ENCODE data around the gene IQSEC1. TPM values are rescaled to one million over a fixed set of nuclear protein-coding genes. Genes with fewer than 3 reads are reported as not detected.

IQSEC1 gene
- total RNA-seq, 1 donor from 2014 or later = 211 TPM

DNA sequence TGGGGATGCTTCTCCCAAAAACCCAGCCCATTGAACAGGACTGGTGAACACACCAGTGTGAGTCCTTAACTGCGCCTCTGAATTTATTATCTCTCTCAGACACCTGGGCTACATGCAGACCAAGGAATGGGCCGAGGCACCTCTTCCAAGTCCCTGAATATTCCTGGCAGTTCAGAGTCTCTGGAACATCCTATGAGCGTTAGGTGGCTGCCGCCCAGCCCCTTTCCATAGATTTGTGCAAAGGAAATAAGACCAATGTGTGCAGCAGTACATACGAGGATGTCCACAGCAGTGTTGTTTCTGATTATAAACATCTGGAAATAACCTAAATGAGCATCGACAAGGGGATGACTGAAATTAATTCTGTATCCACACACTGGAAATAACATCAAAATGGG, 127.0 kb downstream of the IQSEC1 start:
- peaks cover 27% of the 10 kb centered on the region for H3K9me3 Mint-ChIP-seq (ENCODE audit: unreplicated experiment)
- peaks cover 48% of the 10 kb centered on the region for H3K4me1 Mint-ChIP-seq (ENCODE audit: low read depth, unreplicated experiment)
- H3K4me3 Mint-ChIP-seq (ENCODE audit: unreplicated experiment) = peak overlapping the region; percentile 9
- peaks cover 18% of the 10 kb centered on the region for H3K27me3 Mint-ChIP-seq (ENCODE audit: unreplicated experiment)
- H3K36me3 Mint-ChIP-seq (ENCODE audit: unreplicated experiment) = no peaks in the 10 kb centered on the region
- DNase-seq = no peak
- TF ChIP-seq CTCF (IDR thresholded peaks at IDR 0.05; ENCODE audit: partially characterized antibody, unreplicated experiment) = no peak
- peak overlapping the region; percentile 38 for H3K27ac Mint-ChIP-seq (ENCODE audit: unreplicated experiment)

GRCh38 chr3:12944849-12945248, 128.4 kb downstream of the IQSEC1 start:
- Mint-ChIP-seq H3K4me1 (ENCODE audit: low read depth, unreplicated experiment) (peaks cover 47% of the 10 kb centered on the region), H3K4me3 (ENCODE audit: unreplicated experiment) (no peak overlapping the region), H3K9me3 (ENCODE audit: unreplicated experiment) (peaks cover 29% of the 10 kb centered on the region), H3K36me3 (ENCODE audit: unreplicated experiment) (no peaks in the 10 kb centered on the region), H3K27ac (ENCODE audit: unreplicated experiment) (peak overlapping the region; percentile 33), H3K27me3 (ENCODE audit: unreplicated experiment) (peaks cover 23% of the 10 kb centered on the region)
- DNase-seq = no peak
- no peak for TF ChIP-seq CTCF (IDR thresholded peaks at IDR 0.05; ENCODE audit: partially characterized antibody, unreplicated experiment)

DNA sequence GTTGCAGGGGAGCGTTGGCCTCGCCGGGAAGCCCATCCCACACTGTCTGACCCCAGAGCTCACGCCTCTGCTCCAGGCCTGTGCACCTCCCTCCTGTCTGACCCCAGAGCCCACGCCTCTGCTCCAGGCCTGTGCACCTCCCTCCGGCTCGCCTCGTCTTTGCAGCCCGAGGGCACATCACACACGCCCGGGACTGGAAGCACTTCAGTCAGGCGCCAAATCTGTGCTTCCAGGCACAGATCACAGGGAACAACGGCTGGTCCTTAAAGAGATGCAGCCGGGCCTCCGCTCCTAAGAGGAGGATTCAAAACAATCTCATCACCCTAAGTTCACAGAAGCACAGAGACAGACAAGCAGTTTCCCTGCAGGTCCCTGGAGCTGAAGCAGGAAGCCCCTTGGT, 128.8 kb downstream of the IQSEC1 start:
- H3K4me1 Mint-ChIP-seq (ENCODE audit: low read depth, unreplicated experiment) = peaks cover 46% of the 10 kb centered on the region
- H3K27me3 Mint-ChIP-seq (ENCODE audit: unreplicated experiment) = peaks cover 27% of the 10 kb centered on the region
- DNase-seq = peak; percentile 57
- no peaks in the 10 kb centered on the region for H3K36me3 Mint-ChIP-seq (ENCODE audit: unreplicated experiment)
- H3K9me3 Mint-ChIP-seq (ENCODE audit: unreplicated experiment) = peaks cover 33% of the 10 kb centered on the region
- H3K4me3 Mint-ChIP-seq (ENCODE audit: unreplicated experiment) = no peak overlapping the region
- no peak overlapping the region for H3K27ac Mint-ChIP-seq (ENCODE audit: unreplicated experiment)
- TF ChIP-seq CTCF (IDR thresholded peaks at IDR 0.05; ENCODE audit: partially characterized antibody, unreplicated experiment) = no peak

GRCh38 chr3:12943124-12944021, 129.9 kb downstream of the IQSEC1 start:
- peaks cover 35% of the 10 kb centered on the region for H3K9me3 Mint-ChIP-seq (ENCODE audit: unreplicated experiment)
- H3K27ac Mint-ChIP-seq (ENCODE audit: unreplicated experiment) = no peak overlapping the region
- no peak overlapping the region for H3K4me3 Mint-ChIP-seq (ENCODE audit: unreplicated experiment)
- DNase-seq = no peak
- no peaks in the 10 kb centered on the region for H3K36me3 Mint-ChIP-seq (ENCODE audit: unreplicated experiment)
- no peak for TF ChIP-seq CTCF (IDR thresholded peaks at IDR 0.05; ENCODE audit: partially characterized antibody, unreplicated experiment)
- peaks cover 40% of the 10 kb centered on the region for H3K4me1 Mint-ChIP-seq (ENCODE audit: low read depth, unreplicated experiment)
- H3K27me3 Mint-ChIP-seq (ENCODE audit: unreplicated experiment) = peaks cover 25% of the 10 kb centered on the region

GRCh38 chr3:12941495-12942023, 131.7 kb downstream of the IQSEC1 start:
- H3K9me3 Mint-ChIP-seq (ENCODE audit: unreplicated experiment) = peaks cover 36% of the 10 kb centered on the region
- peaks cover 24% of the 10 kb centered on the region for H3K27me3 Mint-ChIP-seq (ENCODE audit: unreplicated experiment)
- no peak overlapping the region for H3K4me3 Mint-ChIP-seq (ENCODE audit: unreplicated experiment)

More at GRCh38 chr3:12941495-12942023, 131.7 kb downstream of the IQSEC1 start:
- TF ChIP-seq CTCF (IDR thresholded peaks at IDR 0.05; ENCODE audit: partially characterized antibody, unreplicated experiment) = no peak
- Mint-ChIP-seq H3K27ac (ENCODE audit: unreplicated experiment) (no peak overlapping the region), H3K36me3 (ENCODE audit: unreplicated experiment) (no peaks in the 10 kb centered on the region), H3K4me1 (ENCODE audit: low read depth, unreplicated experiment) (peaks cover 27% of the 10 kb centered on the region)
- no peak for DNase-seq

Measured in glutamatergic neuron (in vitro differentiated cells).